Activated naive CD4-positive, alpha-beta T cell treated with anti-CD3 and anti-CD28 coated beads, Interleukin-2, amount 50 U/mL, for 72 hours (primary cell): ENCODE measurements around the gene FOXP4. TPM values are rescaled to one million over a fixed set of nuclear protein-coding genes. Genes with fewer than 3 reads are reported as not detected.

Experiments
- ATAC-seq, 2 donors: fragments of 150-1000 bp; cut with Tn5 transposase; 2 replicates each; pipeline ENCODE4 v1.10.0; 2021; ENCODE audit warnings: mild to moderate bottlenecking in 2 of 2, moderate library complexity in 2 of 2
- DNase-seq, 2 donors: peaks; one replicate each; pipeline ENCODE4 v3.0.0; 2021 to 2022; ENCODE audit warnings: low spot score in 2 of 2
- H3K27ac Mint-ChIP-seq, 2 donors: one replicate each; pipeline ENCODE4 v1.8.0; 2022; ENCODE audit warnings: mild to moderate bottlenecking in 2 of 2, mixed read lengths in 2 of 2
- H3K36me3 Mint-ChIP-seq, 2 donors: one replicate each; pipeline ENCODE4 v1.8.0; 2022; ENCODE audit warnings: mixed read lengths in 2 of 2
- H3K9me3 Mint-ChIP-seq, 2 donors: one replicate each; pipeline ENCODE4 v1.8.0; 2022; ENCODE audit warnings: mixed read lengths in 2 of 2
- total RNA-seq, 2 donors: library from RNA; stranded (reverse); gene quantifications; one replicate each; pipeline ENCODE4 v1.2.3, GENCODE V29; 2022

Gene FOXP4
- total RNA-seq, 2 donors from 2014 or later: 3.7 to 17.4 TPM

GRCh38 chr6:41648070-41648585 is 101.9 kb downstream of the FOXP4 start:
- H3K9me3 Mint-ChIP-seq: no peaks in the 10 kb centered on the region
- no peak overlapping the region for H3K27ac Mint-ChIP-seq
- DNase-seq: no peak
- no peak for ATAC-seq
- H3K36me3 Mint-ChIP-seq: no peaks in the 10 kb centered on the region

GRCh38 chr6:41648921-41649320 is 102.7 kb downstream of the FOXP4 start:
- no peaks in the 10 kb centered on the region for H3K36me3 Mint-ChIP-seq
- no peak overlapping the region for H3K27ac Mint-ChIP-seq
- H3K9me3 Mint-ChIP-seq: no peaks in the 10 kb centered on the region
- no peak for DNase-seq
- no peak for ATAC-seq

- no peak for ATAC-seq
- H3K36me3 Mint-ChIP-seq: no peaks in the 10 kb centered on the region
- no peak overlapping the region for H3K27ac Mint-ChIP-seq
- no peaks in the 10 kb centered on the region for H3K9me3 Mint-ChIP-seq
- no peak for DNase-seq
Measured at GRCh38 chr6:41649596-41649995, 103.4 kb downstream of the FOXP4 start.

GRCh38 chr6:41650120-41650519 is 103.9 kb downstream of the FOXP4 start:
- Mint-ChIP-seq H3K36me3 (no peaks in the 10 kb centered on the region), H3K27ac (no peak overlapping the region), H3K9me3 (no peaks in the 10 kb centered on the region)
- ATAC-seq (no peak), DNase-seq (no peak)

- ATAC-seq: no peak
- no peak for DNase-seq
- Mint-ChIP-seq H3K9me3 (no peaks in the 10 kb centered on the region), H3K27ac (peak overlapping the region in 1 of 2 donors; percentile 61), H3K36me3 (no peaks in the 10 kb centered on the region)
Measured at GRCh38 chr6:41651246-41651961, 105.2 kb downstream of the FOXP4 start.

Other genes starting within 250 kb of the FOXP4 start
- not detected for gene NCR2, start 210.8 kb upstream of the FOXP4 start, total RNA-seq
- not detected for gene MDFI, start 92.1 kb downstream of the FOXP4 start, total RNA-seq
- gene TFEB, start 189.2 kb downstream of the FOXP4 start, total RNA-seq: 10 to 100 TPM in 1 of 2 donors, 1 to 10 TPM in 1; 3.0 to 14.4 TPM
- gene PGC, start 201.0 kb downstream of the FOXP4 start, total RNA-seq: not detected
- 1 to 10 TPM; 3.1 to 5.2 TPM for gene FRS3, start 233.5 kb downstream of the FOXP4 start, total RNA-seq
- gene PRICKLE4, start 234.4 kb downstream of the FOXP4 start, total RNA-seq: under 1 TPM in 1 of 2 donors, not detected in 1; 0.60 TPM
- gene TOMM6, start 241.3 kb downstream of the FOXP4 start, total RNA-seq: 100 to 1,000 TPM; 182 to 301 TPM